Measurements from ENCODE around the gene PLXNB3. TPM values are rescaled to one million over a fixed set of nuclear protein-coding genes. Genes with fewer than 3 reads are reported as not detected.

Gene PLXNB3
- total RNA-seq, 1 donor from 2014 or later = 2.3 TPM

- intact Hi-C loops (cut with DNase I) = no loop called here
- DNase-seq (ENCODE audit: missing footprints) = peak; percentile 33
- ATAC-seq = peak; percentile 75
Measured at GRCh38 chrX:153780678-153781427, 16.8 kb downstream of the PLXNB3 start, which contains the start of gene SRPK3. Gene SRPK3, plus strand, starts transcription at chrX:153781041. Its CDS starts 46 bp downstream, at chrX:153781087.

- intact Hi-C loops (cut with DNase I) = no loop called here
- no peak for DNase-seq (ENCODE audit: missing footprints)
- peak; percentile 67 for ATAC-seq
Measured at GRCh38 chrX:153781428-153782047, 17.5 kb downstream of the PLXNB3 start.

GRCh38 chrX:153782313-153782712 is 18.3 kb downstream of the PLXNB3 start:
- intact Hi-C loops (cut with DNase I) = no loop called here
- no peak for ATAC-seq
- DNase-seq (ENCODE audit: missing footprints) = no peak

GRCh38 chrX:153782871-153783270 is 18.8 kb downstream of the PLXNB3 start:
- intact Hi-C loops (cut with DNase I) = no loop called here
- no peak for ATAC-seq

GRCh38 chrX:153783378-153784013 is 19.4 kb downstream of the PLXNB3 start:
- ATAC-seq (no peak), DNase-seq (ENCODE audit: missing footprints) (no peak)
- intact Hi-C loops (cut with DNase I) = no loop called here

More at GRCh38 chrX:153782871-153783270, 18.8 kb downstream of the PLXNB3 start:
- no peak for DNase-seq (ENCODE audit: missing footprints)

GRCh38 chrX:153784325-153784967 is 20.4 kb downstream of the PLXNB3 start:
- ATAC-seq = no peak
- intact Hi-C loops (cut with DNase I) = no loop called here
- DNase-seq (ENCODE audit: missing footprints) = no peak

GRCh38 chrX:153786669-153787068 is 22.6 kb downstream of the PLXNB3 start:
- ATAC-seq (no peak), DNase-seq (ENCODE audit: missing footprints) (no peak)
- intact Hi-C loops (cut with DNase I) = no loop called here

- DNase-seq (ENCODE audit: missing footprints) = no peak
- ATAC-seq = no peak
- intact Hi-C loops (cut with DNase I) = no loop called here
Measured at GRCh38 chrX:153789654-153790053, 25.6 kb downstream of the PLXNB3 start.

- intact Hi-C loops (cut with DNase I) = no loop called here
- no peak for DNase-seq (ENCODE audit: missing footprints)
- ATAC-seq = no peak
Measured at GRCh38 chrX:153791104-153791852, 27.2 kb downstream of the PLXNB3 start.

- DNase-seq (ENCODE audit: missing footprints) (no peak), ATAC-seq (no peak)
- intact Hi-C loops (cut with DNase I) = no loop called here
Measured at GRCh38 chrX:153792368-153792767, 28.3 kb downstream of the PLXNB3 start.

- DNase-seq (ENCODE audit: missing footprints) = peak; percentile 11
- no peak for ATAC-seq
- intact Hi-C loops (cut with DNase I) = no loop called here
Measured at GRCh38 chrX:153793291-153793690, 29.2 kb downstream of the PLXNB3 start.

- intact Hi-C loops (cut with DNase I) = loop anchor here (1.0 kb wide), 1 partner anchor 134 kb away; no protein-coding TSS in a partner anchor
- ATAC-seq = peak; percentile 96
- peak; percentile 97 for DNase-seq (ENCODE audit: missing footprints)
Measured at GRCh38 chrX:153794018-153794896, 30.2 kb downstream of the PLXNB3 start, which contains the start of the genes IDH3G and SSR4. Gene IDH3G, minus strand, starts transcription at chrX:153794375. Its CDS starts 49 bp downstream, at chrX:153794326. Gene SSR4, plus strand, starts transcription at chrX:153794668. Its CDS starts 20 bp downstream, at chrX:153794688.

- DNase-seq (ENCODE audit: missing footprints) (peak; percentile 41), ATAC-seq (no peak)
- intact Hi-C loops (cut with DNase I) = loop anchor here (1.0 kb wide), 1 partner anchor 133 kb away; no protein-coding TSS in a partner anchor
Measured at GRCh38 chrX:153794897-153795816, 31.1 kb downstream of the PLXNB3 start.

GRCh38 chrX:153797415-153798015 is 33.5 kb downstream of the PLXNB3 start:
- DNase-seq (ENCODE audit: missing footprints) = no peak
- no peak for ATAC-seq
- intact Hi-C loops (cut with DNase I) = no loop called here

- intact Hi-C loops (cut with DNase I) = no loop called here
- no peak for DNase-seq (ENCODE audit: missing footprints)
- ATAC-seq = no peak
Measured at GRCh38 chrX:153799326-153799725, 35.3 kb downstream of the PLXNB3 start.

GRCh38 chrX:153800177-153800722 is 36.2 kb downstream of the PLXNB3 start:
- intact Hi-C loops (cut with DNase I) = no loop called here
- DNase-seq (ENCODE audit: missing footprints) (no peak), ATAC-seq (peak; percentile 64)

All from Right ventricle myocardium inferior (tissue), 1 donor.